Psoas muscle (tissue), 8 donors: Measurements from ENCODE around the gene PDE6G. TPM values are rescaled to one million over a fixed set of nuclear protein-coding genes. Genes with fewer than 3 reads are reported as not detected.
A peak's percentile ranks its signal among the peaks of the same experiment; 100 is the strongest.

Source experiments
- ATAC-seq, 4 donors: fragments of 200-7000 bp; cut with Tn5 transposase; one replicate each; pipeline ENCODE4 v1.9.1; 2020; ENCODE audit warnings: moderate library complexity in 3 of 4, mild to moderate bottlenecking in 2 of 4
- DNase-seq, 2 donors: peaks; one replicate each; pipeline ENCODE4 v3.0.0-alpha.2; 2020
- H3K27ac ChIP-seq: fragments of 200-600 bp; one replicate; pipeline ENCODE4 v1.8.0; 2022
- H3K27me3 ChIP-seq, 3 donors: fragments of 200-600 bp in 1 of 3; one replicate each; pipeline versions ENCODE4 v1.6.1 to v1.8.0; 2013 to 2022; ENCODE audit warnings: low read length in 2 of 3, mild to moderate bottlenecking in 2 of 3, moderate library complexity in 1 of 3; ENCODE audit not compliant: insufficient read depth in 3 of 3
- H3K36me3 ChIP-seq, 2 donors: fragments of 200-600 bp in 1 of 2; one replicate each; pipeline versions ENCODE4 v1.6.1 to v1.8.0; 2013 to 2022; ENCODE audit warnings: low read depth in 1 of 2, mild to moderate bottlenecking in 1 of 2, moderate library complexity in 1 of 2; ENCODE audit not compliant: insufficient read depth in 1 of 2
- H3K4me1 ChIP-seq: fragments of 200-600 bp; one replicate; pipeline ENCODE4 v1.8.0; 2022
- H3K4me3 ChIP-seq: fragments of 200-600 bp; one replicate; pipeline ENCODE4 v1.8.0; 2022; ENCODE audit warnings: mild to moderate bottlenecking
- H3K9me3 ChIP-seq: fragments of 200-600 bp; one replicate; pipeline ENCODE4 v1.8.0; 2022
- CTCF ChIP-seq: fragments of 200-600 bp; IDR thresholded peaks from one replicate; pipeline ENCODE4 v1.8.0; 2022; ENCODE audit warnings: antibody characterized with exemption
- WGBS, 3 donors: extraction: QIAGEN DNeasy Blood & Tissue Kit; methylation state at CpG; one replicate each; pipeline versions ENCODE4 v1.1.6 to v1.1.7; 2013; 5-methylcytosine and 5-hydroxymethylcytosine counted together
- intact Hi-C, 2 donors: fragments of 100-400 bp; cut with DNase I; formaldehyde crosslinking; loops; one replicate each; pipeline versions ENCODE4 v1.11.0 to v1.14.2; 2022
- long read RNA-seq, 2 donors: library from polyadenylated mRNA; unstranded; transcript quantifications; one replicate each; pipeline ENCODE4 v2.0.0, GENCODE V29; 2021
- polyA plus RNA-seq, 3 donors: library from polyadenylated mRNA; stranded (reverse); fragments of 200-250 nt; gene quantifications; one replicate each; pipeline ENCODE4 v1.2.3, GENCODE V29; 2013
- total RNA-seq, 4 donors: library from RNA; stranded (reverse); fragmentation: NEBNext Ultra II Directional in 2 of 4; extraction: Animal tissue kit (Norgen Biotek cat#: 25700) in 2 of 4; gene quantifications; one replicate each; pipeline versions ENCODE4 v1.2.1 to v1.2.4, GENCODE V29; 2021 to 2023
- donor health status: healthy with polysubstance abuse.
- donor health status: DM: no; HTN: no; CAD: no; lungs with moderate emphysema.
- donor health status: Bipolar disorder and iron deficiency.
- donor health status: healthy.
- donor health status: DM: yes; HTN: yes; CAD: no.
- donor health status: DM: no; HTN: no; CAD: no.
- donor health status: DM: no; HTN: no; CAD: no.
- donor health status: DM: yes; HTN: yes; CAD: no.

Gene PDE6G
- total RNA-seq, result under 1 TPM in 1 of 4 donors, not detected in 3; 0.64 TPM
- 1 to 10 TPM in 1 of 3 donors, under 1 TPM in 2; 0.25 to 1.5 (median 0.56) TPM for polyA plus RNA-seq
- long read RNA-seq, donor 1, result 0 reads
- long read RNA-seq, donor 2, partial matches to known transcripts, result 1 of 1 reads
- long read RNA-seq, donor 2, other reads (novel, unspliced or antisense), result 0 of 1 reads

- Histone ChIP-seq H3K4me1 (peaks cover 4% of the 10 kb centered on the region), H3K36me3 (no peaks in the 10 kb centered on the region), H3K27ac (no peak within 1 kb of the TSS), H3K27me3 (peaks cover 0 to 4% (median 2%) of the 10 kb centered on the region in 3 donors), H3K4me3 (no peak within 1 kb of the TSS), H3K9me3 (no peaks in the 10 kb centered on the region)
- TF ChIP-seq CTCF, result no peak
- no peak for ATAC-seq
- 78 to 84% (median 82%) methylated on average over 15 of the region's 15 CpGs for WGBS, 3 donors
- intact Hi-C loops, result no loop called here
- no peak for DNase-seq
These were observed at the start of gene PDE6G for GRCh38 chr17:81656118-81656743. TSS of gene PDE6G (minus strand) at chr17:81656542. CDS start at chr17:81653305, 3,237 bp downstream.

GRCh38 chr17:81705518-81706231, 49.3 kb upstream of the PDE6G start:
- ATAC-seq (no peak), DNase-seq (peak in 1 of 2 donors; percentile 10)
- TF ChIP-seq CTCF, result no peak
- Histone ChIP-seq H3K27ac (no peak overlapping the region), H3K4me3 (no peak overlapping the region), H3K9me3 (no peaks in the 10 kb centered on the region), H3K36me3 (peaks cover 4 to 52% of the 10 kb centered on the region in 2 donors), H3K27me3 (no peaks in the 10 kb centered on the region), H3K4me1 (peaks cover 29% of the 10 kb centered on the region)
- intact Hi-C loops, result no loop called here
- 90 to 92% (median 91%) methylated on average over 30 of the region's 30 CpGs for WGBS, 3 donors

- peak overlapping the region; percentile 94 for H3K27ac ChIP-seq
- WGBS, 3 donors, result 21 to 26% (median 22%) methylated on average over 25 to 27 of the region's 27 CpGs
- H3K27me3 ChIP-seq, result no peaks in the 10 kb centered on the region
- intact Hi-C loops, result no loop called here
- no peak for DNase-seq
- H3K36me3 ChIP-seq, result peaks cover 4 to 69% of the 10 kb centered on the region in 2 donors
- peak in 2 of 4 donors; percentile 14 to 30 for ATAC-seq
- H3K4me1 ChIP-seq, result peaks cover 24% of the 10 kb centered on the region
- no peak for TF ChIP-seq CTCF
- no peaks in the 10 kb centered on the region for H3K9me3 ChIP-seq
- peak overlapping the region; percentile 86 for H3K4me3 ChIP-seq
These were observed 47.7 kb upstream of the PDE6G start for GRCh38 chr17:81703747-81704654.

GRCh38 chr17:81702934-81703746, 46.8 kb upstream of the PDE6G start, which contains the start of gene MRPL12:
TSS of gene MRPL12 (plus strand) at chr17:81703367. CDS start at chr17:81703502, 135 bp downstream.
- peak within 1 kb of the TSS; percentile 86 for H3K4me3 ChIP-seq
- no peaks in the 10 kb centered on the region for H3K27me3 ChIP-seq
- intact Hi-C loops, result no loop called here
- DNase-seq (peak; percentile 93 to 97), ATAC-seq (peak; percentile 91 to 97 (median 94))
- peak within 1 kb of the TSS; percentile 94 for H3K27ac ChIP-seq
- peaks cover 4 to 75% of the 10 kb centered on the region in 2 donors for H3K36me3 ChIP-seq
- peaks cover 24% of the 10 kb centered on the region for H3K4me1 ChIP-seq
- peak; percentile 21 for TF ChIP-seq CTCF
- no peaks in the 10 kb centered on the region for H3K9me3 ChIP-seq
- 0% methylated on average over 84 to 102 of the region's 102 CpGs for WGBS, 3 donors
